Neutrophil (primary cell): Measurements from ENCODE around the gene LRMDA.

Experiments
- H3K27ac ChIP-seq: fragments of 200-600 bp; sonication (generic); 2 replicates; pipeline ENCODE4 v1.5.1; 2016; ENCODE audit warnings: mild to moderate bottlenecking, moderate library complexity
- H3K27me3 ChIP-seq: fragments of 200-600 bp; sonication (generic); 2 replicates; pipeline ENCODE4 v1.6.0; 2016; ENCODE audit warnings: mild to moderate bottlenecking
- H3K36me3 ChIP-seq: fragments of 200-600 bp; sonication (generic); 2 replicates; pipeline ENCODE4 v1.5.1; 2017
- H3K4me1 ChIP-seq, 2 experiments: fragments of 200-600 bp in 1 of 2; sonication (generic) in 1 of 2; 1 replicate in 1 of 2; 2 replicates in 1 of 2; pipeline versions ENCODE4 v1.5.1 to v1.6.1; 2013 to 2016; ENCODE audit warnings: low read depth in 1 of 2, low read length in 1 of 2, mild to moderate bottlenecking in 1 of 2, moderate library complexity in 1 of 2; ENCODE audit not compliant: control insufficient read depth in 1 of 2, insufficient read depth in 1 of 2
- H3K4me3 ChIP-seq, 2 experiments: fragments of 200-600 bp in 1 of 2; sonication (generic) in 1 of 2; 1 replicate in 1 of 2; 2 replicates in 1 of 2; pipeline ENCODE4 v1.5.1; 2013 to 2016; ENCODE audit warnings: low read depth in 1 of 2, low read length in 1 of 2, mild to moderate bottlenecking in 1 of 2, moderate library complexity in 1 of 2
- H3K9me3 ChIP-seq: fragments of 200-600 bp; sonication (generic); 2 replicates; pipeline ENCODE4 v1.5.1; 2016
- TF ChIP-seq, protein P1 (sequence below): fragments of 200-600 bp; sonication (generic); IDR thresholded peaks from 2 replicates; pipeline ENCODE4 v1.5.1; 2016; ENCODE audit warnings: antibody characterized with exemption

LRMDA gene

DNA sequence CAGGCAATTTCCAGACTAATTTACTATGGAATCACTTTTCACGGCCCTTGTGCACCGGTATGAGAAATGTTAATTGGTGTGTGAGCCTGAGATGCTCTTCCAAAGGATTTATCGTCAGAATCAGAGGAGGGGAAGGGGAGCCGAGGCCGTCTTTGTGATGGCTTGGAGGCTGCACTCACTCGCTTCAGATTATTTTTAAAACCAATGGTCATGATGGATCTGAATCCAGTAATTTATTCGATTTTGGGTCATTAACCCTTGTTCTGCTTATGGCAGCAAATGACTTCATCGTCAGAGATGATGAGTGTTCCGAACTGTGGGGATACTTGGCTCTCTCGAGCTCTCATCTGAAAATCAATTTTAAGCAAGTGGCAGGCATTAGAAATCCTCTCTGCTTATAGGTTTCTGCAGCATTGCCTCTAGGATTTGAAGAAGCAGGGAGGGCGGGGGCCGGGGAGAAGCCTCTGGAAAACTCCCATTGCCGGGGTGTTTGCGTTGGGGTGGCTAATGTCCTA lies 576.3 kb downstream of the LRMDA start:
- Histone ChIP-seq H3K27me3 (no peaks in the 10 kb centered on the region), H3K4me1 (no peaks in the 10 kb centered on the region), H3K4me3 (no peak overlapping the region), H3K9me3 (no peaks in the 10 kb centered on the region), H3K36me3 (no peaks in the 10 kb centered on the region), H3K27ac (no peak overlapping the region)
- TF ChIP-seq, protein P1, sequence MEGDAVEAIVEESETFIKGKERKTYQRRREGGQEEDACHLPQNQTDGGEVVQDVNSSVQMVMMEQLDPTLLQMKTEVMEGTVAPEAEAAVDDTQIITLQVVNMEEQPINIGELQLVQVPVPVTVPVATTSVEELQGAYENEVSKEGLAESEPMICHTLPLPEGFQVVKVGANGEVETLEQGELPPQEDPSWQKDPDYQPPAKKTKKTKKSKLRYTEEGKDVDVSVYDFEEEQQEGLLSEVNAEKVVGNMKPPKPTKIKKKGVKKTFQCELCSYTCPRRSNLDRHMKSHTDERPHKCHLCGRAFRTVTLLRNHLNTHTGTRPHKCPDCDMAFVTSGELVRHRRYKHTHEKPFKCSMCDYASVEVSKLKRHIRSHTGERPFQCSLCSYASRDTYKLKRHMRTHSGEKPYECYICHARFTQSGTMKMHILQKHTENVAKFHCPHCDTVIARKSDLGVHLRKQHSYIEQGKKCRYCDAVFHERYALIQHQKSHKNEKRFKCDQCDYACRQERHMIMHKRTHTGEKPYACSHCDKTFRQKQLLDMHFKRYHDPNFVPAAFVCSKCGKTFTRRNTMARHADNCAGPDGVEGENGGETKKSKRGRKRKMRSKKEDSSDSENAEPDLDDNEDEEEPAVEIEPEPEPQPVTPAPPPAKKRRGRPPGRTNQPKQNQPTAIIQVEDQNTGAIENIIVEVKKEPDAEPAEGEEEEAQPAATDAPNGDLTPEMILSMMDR: no peak

DNA sequence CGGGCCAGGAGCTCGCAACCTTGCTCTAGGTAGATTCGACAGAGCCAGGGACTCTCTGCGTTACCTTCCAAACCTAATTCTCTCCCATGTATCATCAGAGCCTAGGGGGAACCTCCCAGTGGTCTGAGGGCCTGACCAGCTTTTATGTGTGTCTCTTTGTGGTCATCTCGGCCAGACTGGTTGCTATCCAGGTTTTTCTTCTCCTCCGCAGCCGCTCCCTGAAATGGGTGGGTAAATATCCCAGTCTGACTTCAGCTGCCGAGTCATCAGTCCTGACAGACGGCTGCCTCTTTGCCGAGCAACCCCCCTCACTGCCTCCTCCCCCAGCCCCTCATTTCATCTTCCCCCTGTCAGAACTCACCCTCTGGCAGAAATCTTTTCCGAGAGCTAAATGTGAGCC lies 578.1 kb downstream of the LRMDA start:
- no peaks in the 10 kb centered on the region for H3K36me3 ChIP-seq
- H3K4me1 ChIP-seq: no peaks in the 10 kb centered on the region
- H3K27ac ChIP-seq: no peak overlapping the region
- no peak overlapping the region for H3K4me3 ChIP-seq
- no peaks in the 10 kb centered on the region for H3K27me3 ChIP-seq
- TF ChIP-seq, protein P1: no peak
- H3K9me3 ChIP-seq: no peaks in the 10 kb centered on the region

DNA sequence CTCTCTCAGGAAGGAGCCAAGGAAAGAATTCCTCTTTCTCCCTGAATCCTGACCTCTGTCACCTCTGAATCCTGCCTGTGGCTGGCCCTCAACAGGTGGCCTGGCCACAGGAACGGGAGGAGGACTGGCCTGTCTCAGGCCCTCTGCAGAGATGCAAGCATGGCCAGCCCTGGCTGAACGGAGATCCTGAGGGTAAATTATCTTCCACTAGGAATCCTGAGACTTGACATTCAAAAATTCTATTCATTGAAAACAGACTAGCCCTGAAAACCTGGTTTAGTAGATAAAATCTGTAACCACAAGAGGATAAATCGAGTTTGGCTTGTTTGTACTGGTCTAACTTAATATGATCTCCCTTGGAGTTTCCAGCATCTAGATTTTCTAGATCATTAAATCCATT lies 579.3 kb downstream of the LRMDA start:
- Histone ChIP-seq H3K4me3 (no peak overlapping the region), H3K9me3 (no peaks in the 10 kb centered on the region), H3K36me3 (no peaks in the 10 kb centered on the region), H3K4me1 (no peaks in the 10 kb centered on the region), H3K27ac (no peak overlapping the region), H3K27me3 (no peaks in the 10 kb centered on the region)
- TF ChIP-seq, protein P1: no peak

DNA sequence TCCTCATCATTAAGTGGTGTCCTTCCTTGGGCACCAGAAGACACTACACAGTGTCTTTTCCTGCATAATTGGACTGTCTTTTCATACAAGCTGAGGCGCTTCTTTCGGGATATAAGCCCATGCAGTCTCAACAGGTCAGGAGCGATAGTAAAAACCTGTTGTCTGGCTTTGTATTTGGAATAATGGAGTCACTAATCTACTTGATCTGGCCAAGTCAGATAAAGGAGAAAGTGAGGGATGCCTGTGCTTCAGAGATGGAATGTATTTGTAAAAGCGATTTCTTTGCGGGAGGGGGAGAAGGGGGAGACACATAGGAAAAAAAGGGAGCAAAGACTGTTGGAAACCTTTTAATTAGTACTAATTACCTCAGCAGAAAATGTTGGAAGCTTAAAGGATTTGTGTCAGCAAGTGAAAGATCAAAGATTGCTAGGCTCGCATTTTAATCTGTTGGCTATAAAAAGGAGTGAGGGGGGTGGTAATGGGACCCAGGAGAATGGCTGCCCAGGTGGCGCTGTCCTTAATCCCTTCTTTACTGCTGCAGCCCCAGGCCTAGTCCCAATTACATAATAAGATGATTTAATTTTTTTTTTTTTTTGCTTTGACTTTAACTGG lies 581.4 kb downstream of the LRMDA start:
- Histone ChIP-seq H3K4me1 (no peaks in the 10 kb centered on the region), H3K27ac (no peak overlapping the region), H3K9me3 (no peaks in the 10 kb centered on the region), H3K36me3 (no peaks in the 10 kb centered on the region), H3K4me3 (no peak overlapping the region), H3K27me3 (no peaks in the 10 kb centered on the region)
- TF ChIP-seq, protein P1: no peak

DNA sequence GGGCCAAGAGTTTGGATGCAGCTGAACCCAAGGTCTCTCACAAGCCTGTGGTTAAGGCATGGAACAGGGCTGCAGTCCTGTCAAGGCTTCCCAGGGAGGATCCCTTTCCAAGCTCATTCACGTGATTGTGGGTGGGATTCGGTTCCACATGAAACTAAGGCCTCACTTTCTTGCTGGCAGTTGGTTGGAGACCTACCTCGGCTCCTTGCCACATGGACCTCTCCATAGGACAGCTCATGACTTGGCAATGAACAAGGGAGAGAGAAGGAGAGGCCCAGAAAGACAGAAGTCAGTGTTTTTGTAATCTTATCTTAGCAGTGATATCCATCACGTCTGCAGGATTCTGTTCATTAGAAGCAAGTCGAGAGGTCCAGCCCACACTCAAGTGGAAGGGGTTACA lies 583.8 kb downstream of the LRMDA start:
- H3K9me3 ChIP-seq: no peaks in the 10 kb centered on the region
- H3K4me3 ChIP-seq: no peak overlapping the region
- H3K36me3 ChIP-seq: no peaks in the 10 kb centered on the region
- no peaks in the 10 kb centered on the region for H3K4me1 ChIP-seq
- no peaks in the 10 kb centered on the region for H3K27me3 ChIP-seq
- TF ChIP-seq, protein P1: no peak
- no peak overlapping the region for H3K27ac ChIP-seq
